Activated T-helper 1 cell treated with Interleukin-2 at 50 U/mL for 16 hours (primary cell): ENCODE data around the gene PDCD1.

Source experiments
- DNase-seq: peaks from one replicate; pipeline ENCODE4 v3.0.0-alpha.2; 2020; ENCODE audit warnings: low read depth

PDCD1 gene

GRCh38 chr2:241895712-241896641 lies 37.3 kb upstream of the PDCD1 start:
- no peak for DNase-seq

GRCh38 chr2:241895427-241895711 lies 36.7 kb upstream of the PDCD1 start:
- no peak for DNase-seq

GRCh38 chr2:241894681-241895426 lies 36.2 kb upstream of the PDCD1 start:
- DNase-seq, result no peak

- no peak for DNase-seq
These were observed 35.5 kb upstream of the PDCD1 start for GRCh38 chr2:241894056-241894641.

GRCh38 chr2:241893265-241893664 lies 34.6 kb upstream of the PDCD1 start:
- DNase-seq, result no peak

- DNase-seq, result no peak
These were observed 33.8 kb upstream of the PDCD1 start for GRCh38 chr2:241892299-241893137.

- no peak for DNase-seq
These were observed 33.2 kb upstream of the PDCD1 start for GRCh38 chr2:241891988-241892298.

- DNase-seq, result no peak
These were observed 32.8 kb upstream of the PDCD1 start for GRCh38 chr2:241891315-241891987.

GRCh38 chr2:241890524-241891235 lies 32.0 kb upstream of the PDCD1 start:
- no peak for DNase-seq

GRCh38 chr2:241888641-241889040 lies 29.9 kb upstream of the PDCD1 start:
- DNase-seq, result no peak

- no peak for DNase-seq
These were observed 29.3 kb upstream of the PDCD1 start for GRCh38 chr2:241887806-241888522.

- DNase-seq, result no peak
These were observed 28.2 kb upstream of the PDCD1 start for GRCh38 chr2:241886840-241887447.

GRCh38 chr2:241885946-241886643 lies 27.4 kb upstream of the PDCD1 start:
- DNase-seq, result no peak

- DNase-seq, result no peak
These were observed 26.7 kb upstream of the PDCD1 start for GRCh38 chr2:241885291-241885945.

GRCh38 chr2:241884951-241885290 lies 26.2 kb upstream of the PDCD1 start:
- no peak for DNase-seq

- DNase-seq, result no peak
These were observed 23.5 kb upstream of the PDCD1 start for GRCh38 chr2:241882091-241882625.

- no peak for DNase-seq
These were observed 21.8 kb upstream of the PDCD1 start for GRCh38 chr2:241880311-241881073.

- DNase-seq, result no peak
These were observed 20.6 kb upstream of the PDCD1 start for GRCh38 chr2:241879326-241879725.
